K562 (cell line): ENCODE results near the gene P2RY11. TPM values are rescaled to one million over a fixed set of nuclear protein-coding genes. Genes with fewer than 3 reads are reported as not detected.
A peak's percentile ranks its signal among the peaks of the same experiment; 100 is the strongest.

Experiments used
- CEBPB ChIP-seq: fragments of 450-650 bp; IDR thresholded peaks from 2 replicates; pipeline ENCODE4 v1.6.1; 2016; ENCODE audit warnings: missing genetic modification characterization, missing compliant biosample characterization
- GABPB1 ChIP-seq: sonication (generic); formaldehyde crosslinking; IDR thresholded peaks from 2 replicates; pipeline ENCODE4 v1.8.0; 2022; ENCODE audit warnings: mild to moderate bottlenecking, missing genetic modification reagents
- HDAC1 ChIP-seq, 2 experiments: fragments of 450-650 bp; IDR thresholded peaks; 2 replicates each; pipeline ENCODE4 v1.6.1; 2016 to 2017; ENCODE audit warnings: inconsistent platforms in 1 of 2, mild to moderate bottlenecking in 1 of 2, moderate library complexity in 1 of 2
- MYNN ChIP-seq, 2 experiments: sonication (generic); formaldehyde crosslinking in 1 of 2; IDR thresholded peaks; 2 replicates each; pipeline versions ENCODE4 v1.5.0 to v1.6.1; 2016 to 2020; ENCODE audit warnings: antibody characterized with exemption in 1 of 2, missing genetic modification reagents in 1 of 2
- NR0B1 ChIP-seq: fragments of 450-650 bp; IDR thresholded peaks from one replicate; pipeline ENCODE4 v1.6.1; 2018; ENCODE audit warnings: mild to moderate bottlenecking, moderate library complexity; ENCODE audit not compliant: partially characterized antibody
- THRB ChIP-seq: fragments of 450-650 bp; formaldehyde crosslinking; conservative IDR thresholded peaks from 2 replicates; pipeline ENCODE4 v1.4.0; 2022; ENCODE audit warnings: mild to moderate bottlenecking, missing genetic modification characterization
- polyA plus RNA-seq, 8 experiments: library from polyadenylated mRNA; depleted of rRNA in 4 of 8; stranded (reverse) in 5 of 8; unstranded in 3 of 8; fragments of >200 nt; fragmentation: Nextera tagmentation in 2 of 8; fragmentation: Illumina TruSeq in 1 of 8; extraction: Ambion mirVana in 2 of 8; extraction: Trizol in 1 of 8; gene quantifications; 2 replicates each; pipeline versions ENCODE4 v1.2.1 to v1.2.3, GENCODE V29; 2011 to 2014; ENCODE audit warnings: inconsistent platforms in 1 of 8, missing spikeins in 1 of 8
- total RNA-seq, 7 experiments: library from RNA; depleted of rRNA in 6 of 7; stranded (reverse); fragments of >200 nt in 6 of 7; fragmentation: Illumina TruSeq in 2 of 7; extraction: Trizol in 2 of 7; gene quantifications; 2 replicates each; pipeline versions ENCODE4 v1.2.1 to v1.2.3, GENCODE V29; 2011 to 2021; ENCODE audit warnings: low replicate concordance in 1 of 7
- TF ChIP-seq, protein P1 (sequence below): fragments of 250-450 bp; sonication (Bioruptor Pico); IDR thresholded peaks from 2 replicates; pipeline ENCODE4 v1.5.0; 2021; ENCODE audit warnings: mild to moderate bottlenecking, moderate library complexity

The P2RY11 gene
- total and polyA plus RNA-seq, 9 of the 15 experiments (the other 6 are each of a cell fraction or from before 2014, with no cell fraction given), result 0.03 to 10.1 (median 1.5) TPM

DNA sequence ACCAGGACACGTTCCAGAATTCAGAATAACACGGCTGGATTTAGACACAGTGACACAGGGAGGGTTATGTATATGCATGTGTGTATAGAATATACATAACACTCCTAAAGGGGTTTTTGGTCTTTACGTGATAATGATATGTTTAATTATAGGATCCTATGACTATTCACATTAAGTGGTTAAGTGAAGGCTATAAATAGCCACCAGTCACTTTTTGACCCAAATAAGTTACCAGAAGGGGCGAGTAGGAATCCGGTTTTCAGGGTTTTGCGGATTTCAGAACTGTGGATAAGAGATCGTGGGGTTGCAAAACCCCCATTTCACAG, 15.9 kb upstream of the P2RY11 start (continued):
- TF ChIP-seq, protein P1, sequence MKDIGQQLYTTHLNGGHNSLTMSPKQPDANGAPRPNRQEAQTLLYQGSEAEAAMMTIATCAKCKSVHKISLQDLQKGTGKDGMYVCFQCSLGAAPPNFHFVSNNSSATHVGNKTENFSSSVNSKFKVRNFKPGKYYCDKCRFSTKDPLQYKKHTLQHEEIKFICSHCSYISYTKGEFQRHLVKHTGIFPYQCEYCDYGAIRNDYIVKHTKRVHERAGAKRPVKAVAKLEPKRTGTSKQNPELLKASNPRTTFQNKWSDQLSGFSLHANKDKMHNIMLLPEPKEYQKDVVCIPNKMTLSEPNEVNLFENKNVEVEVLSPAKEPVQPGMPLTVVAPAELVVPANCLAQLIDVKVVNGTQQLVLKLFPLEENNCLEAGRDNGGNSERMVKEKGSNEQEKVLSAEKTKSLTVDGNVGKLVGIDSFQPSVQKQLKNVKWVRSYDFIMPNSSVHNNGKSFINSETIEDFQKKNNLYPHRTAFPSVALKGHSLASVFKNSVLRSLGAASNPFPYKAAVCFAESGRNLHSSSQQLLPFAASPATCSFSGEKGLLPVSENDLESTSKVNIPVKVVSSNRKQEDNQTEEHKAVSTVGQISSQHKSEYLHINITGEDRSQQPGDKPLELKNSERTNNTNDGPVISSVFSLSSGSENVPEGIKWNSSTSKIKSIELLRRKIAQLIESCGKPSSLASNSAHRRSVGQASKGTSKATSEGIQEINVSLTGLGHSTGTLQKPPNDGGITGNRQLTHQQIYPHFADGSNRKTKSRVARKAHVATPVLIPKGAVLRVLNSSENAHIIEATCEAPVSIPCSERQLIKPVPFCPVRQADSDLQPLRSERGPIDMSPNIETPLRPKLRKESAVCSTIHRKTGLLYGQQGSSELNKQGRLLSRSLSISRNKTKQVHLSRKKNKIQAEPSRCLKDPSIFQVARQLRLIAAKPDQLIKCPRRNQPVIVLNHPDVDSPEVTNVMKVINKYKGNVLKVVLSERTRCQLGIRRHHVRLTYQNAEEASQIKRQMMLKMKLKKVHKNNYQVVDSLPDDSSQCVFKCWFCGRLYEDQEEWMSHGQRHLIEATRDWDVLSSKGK (CRISPR knock-in tag), result no peak
- TF ChIP-seq HDAC1 (IDR thresholded peaks at IDR 0.05) (0 out of 4 replicates have a peak, but pooled peaks of 1 of the 2 experiments have one; percentile 22), THRB (no peak), MYNN (IDR thresholded peaks at IDR 0.05) (no peak), MYNN (CRISPR knock-in tag; IDR thresholded peaks at IDR 0.05) (no peak), CEBPB (tag) (peak; percentile 41; the same call in 1 of the 2 replicates), NR0B1 (no peak), GABPB1 (CRISPR knock-in tag) (peak; percentile 11)
